K562 (cell line): ENCODE data around the gene STPG2. TPM values are rescaled to one million over a fixed set of nuclear protein-coding genes. Genes with fewer than 3 reads are reported as not detected.

Experiments
- ATAC-seq: fragments of 200-7000 bp; cut with Tn5 transposase; 3 replicates; pipeline ENCODE4 v1.9.1; 2020; ENCODE audit warnings: moderate library complexity
- BruUV-seq: library from RNA; stranded (reverse); fragments of 400-500 nt; replicated peaks from 2 replicates; lab custom pipeline; 2021; lab: Mats Ljungman, UMichigan
- CTCF ChIA-PET: fragments of 300-600 bp; formaldehyde crosslinking; extraction: SDS; loops from one replicate; lab custom pipeline; 2021; ENCODE audit warnings: low intra/inter-chr PET ratio; lab: Yijun Ruan, JAX
- POLR2A ChIA-PET: fragments of 300-600, 350-650 bp; sonication (Branson Sonifier 250); formaldehyde crosslinking; extraction: SDS; loops from one replicate; lab custom pipeline; 2021; ENCODE audit warnings: antibody characterized with exemption, inconsistent platforms; lab: Yijun Ruan, JAX
- DNase-seq, 4 experiments: peaks; one replicate each; pipeline versions ENCODE4 v3.0.0 to v3.0.0-alpha.2; 2011 to 2018; ENCODE audit warnings: low spot score in 3 of 4, mixed read lengths in 3 of 4; ENCODE audit errors: extremely low read depth in 1 of 4
- FAIRE-seq: peaks from 2 replicates; lab custom pipeline; 2011; peaks lifted over from hg19 to GRCh38; lab: Jason Lieb, UNC
- H2AFZ ChIP-seq: 2 replicates; pipeline ENCODE4 v1.6.0; 2011; ENCODE audit warnings: low read depth, low read length, control low read depth, inconsistent platforms
- H3K27ac ChIP-seq: fragments of 200-600 bp; 3 replicates; pipeline ENCODE4 v1.8.0; 2011; ENCODE audit warnings: low read depth, mild to moderate bottlenecking, control low read depth, inconsistent platforms, low read length, moderate library complexity, mixed read lengths; ENCODE audit errors: extremely low read depth
- H3K27me3 ChIP-seq, 2 experiments: fragments of 300-600 bp in 1 of 2; 2 replicates in 1 of 2; 3 replicates in 1 of 2; pipeline versions ENCODE4 v1.6.0 to v1.8.0; 2011; ENCODE audit warnings: inconsistent platforms in 2 of 2, low read length in 2 of 2, mild to moderate bottlenecking in 1 of 2, mixed read lengths in 1 of 2, moderate library complexity in 1 of 2; ENCODE audit not compliant: control insufficient read depth in 2 of 2, insufficient read depth in 2 of 2
- H3K36me3 ChIP-seq: fragments of 300-600 bp; 3 replicates; pipeline ENCODE4 v1.8.0; 2011; ENCODE audit warnings: mild to moderate bottlenecking, low read length, inconsistent platforms; ENCODE audit not compliant: control insufficient read depth, insufficient read depth
- H3K4me1 ChIP-seq, 2 experiments: fragments of 200-600 bp in 1 of 2; replicated peaks in 1 of 2; 2 replicates in 1 of 2; 3 replicates in 1 of 2; pipeline versions ENCODE4 v1.5.1 to v1.8.0; 2011; ENCODE audit warnings: inconsistent platforms in 2 of 2, low read length in 2 of 2, mild to moderate bottlenecking in 1 of 2, mixed read lengths in 1 of 2, moderate library complexity in 1 of 2; ENCODE audit not compliant: control insufficient read depth in 2 of 2, insufficient read depth in 2 of 2
- H3K4me2 ChIP-seq: 2 replicates; pipeline ENCODE4 v1.6.1; 2011; ENCODE audit warnings: low read length, control low read depth, inconsistent platforms, mixed read lengths; ENCODE audit not compliant: insufficient read depth
- H3K4me3 ChIP-seq: fragments of 200-600 bp; sonication (generic), shearing (Covaris generic); 2 replicates; pipeline ENCODE4 v1.5.1; 2016; ENCODE audit warnings: control low read depth, inconsistent platforms
- H3K79me2 ChIP-seq: fragments of 200-600 bp; 3 replicates; pipeline ENCODE4 v1.8.0; 2011; ENCODE audit warnings: low read length, inconsistent platforms; ENCODE audit not compliant: control insufficient read depth, insufficient read depth
- H3K9ac ChIP-seq, 2 experiments: 2 replicates each; pipeline versions ENCODE4 v1.6.0 to v1.6.1; 2011; ENCODE audit warnings: low read depth in 2 of 2, low read length in 2 of 2, control low read depth in 1 of 2, inconsistent platforms in 1 of 2, mild to moderate bottlenecking in 1 of 2, mixed read lengths in 1 of 2; ENCODE audit not compliant: insufficient read depth in 1 of 2
- H3K9me1 ChIP-seq: one replicate; pipeline ENCODE4 v1.6.0; 2011; ENCODE audit warnings: inconsistent platforms, mild to moderate bottlenecking, low read length, moderate library complexity; ENCODE audit not compliant: control insufficient read depth, insufficient read depth
- H3K9me3 ChIP-seq: replicated peaks from 2 replicates; pipeline ENCODE4 v1.5.1; 2011; ENCODE audit warnings: low read depth, low read length, inconsistent platforms; ENCODE audit not compliant: control insufficient read depth, insufficient read depth
- H4K20me1 ChIP-seq: replicated peaks from 2 replicates; pipeline ENCODE4 v1.6.1; 2011; ENCODE audit warnings: low read length, inconsistent platforms, mixed read lengths; ENCODE audit not compliant: control insufficient read depth, insufficient read depth
- CEBPG ChIP-seq, 3 experiments: fragments of 200-800 bp in 1 of 3; sonication (Bioruptor generic) in 1 of 3; sonication (generic) in 1 of 3; formaldehyde crosslinking in 1 of 3; IDR thresholded peaks in 2 of 3; conservative IDR thresholded peaks in 1 of 3; 2 replicates each; pipeline versions ENCODE4 v1.6.1 to v1.8.0; 2016 to 2022; ENCODE audit warnings: missing compliant biosample characterization in 2 of 3, missing genetic modification characterization in 2 of 3, mild to moderate bottlenecking in 1 of 3, missing genetic modification reagents in 1 of 3
- E2F6 ChIP-seq, 2 experiments: IDR thresholded peaks; 2 replicates each; pipeline ENCODE4 v1.6.1; 2011; ENCODE audit warnings: borderline replicate concordance in 1 of 2, control low read depth in 1 of 2, low read depth in 1 of 2, low read length in 1 of 2, mild to moderate bottlenecking in 1 of 2, mixed read lengths in 1 of 2, moderate library complexity in 1 of 2; ENCODE audit not compliant: insufficient read depth in 1 of 2, insufficient read length in 1 of 2, poor library complexity in 1 of 2, severe bottlenecking in 1 of 2; ENCODE audit errors: extremely low read depth in 1 of 2
- EHMT2 ChIP-seq: fragments of 450-650 bp; IDR thresholded peaks from 2 replicates; pipeline ENCODE4 v1.6.1; 2018; ENCODE audit warnings: antibody characterized with exemption
- FOXA3 ChIP-seq, 2 experiments: fragments of 450-650 bp in 1 of 2; sonication (generic) in 1 of 2; formaldehyde crosslinking; IDR thresholded peaks in 1 of 2; conservative IDR thresholded peaks in 1 of 2; 2 replicates each; pipeline versions ENCODE4 v1.4.0 to v1.8.0; 2020 to 2022; ENCODE audit warnings: mild to moderate bottlenecking in 2 of 2, missing genetic modification reagents in 1 of 2
- PHTF2 ChIP-seq: fragments of 250-450 bp; sonication (Bioruptor Pico); IDR thresholded peaks from 2 replicates; pipeline ENCODE4 v1.5.0; 2021; ENCODE audit warnings: mild to moderate bottlenecking
- POLR2B ChIP-seq: fragments of 450-650 bp; IDR thresholded peaks from 2 replicates; pipeline ENCODE4 v1.6.1; 2018; ENCODE audit warnings: low read depth; ENCODE audit not compliant: partially characterized antibody
- POLR2H ChIP-seq: IDR thresholded peaks from 2 replicates; pipeline ENCODE4 v1.6.1; 2016; ENCODE audit warnings: missing genetic modification characterization, low read depth, mild to moderate bottlenecking, control low read depth, missing compliant biosample characterization, moderate library complexity
- RBM14 ChIP-seq: fragments of 200-400 bp; formaldehyde crosslinking; IDR thresholded peaks from 2 replicates; pipeline ENCODE4 v1.6.1; 2018; ENCODE audit warnings: low read depth, mild to moderate bottlenecking, low read length, moderate library complexity, borderline replicate concordance; ENCODE audit not compliant: insufficient read depth
- SAFB2 ChIP-seq: fragments of 200-400 bp; formaldehyde crosslinking; IDR thresholded peaks from 2 replicates; pipeline ENCODE4 v1.6.1; 2018; ENCODE audit warnings: borderline replicate concordance, low read length, low read depth, moderate library complexity; ENCODE audit not compliant: severe bottlenecking
- YY1 ChIP-seq, 3 experiments: IDR thresholded peaks; 2 replicates each; pipeline ENCODE4 v1.6.1; 2011; ENCODE audit warnings: low read length in 2 of 3, mild to moderate bottlenecking in 2 of 3, moderate library complexity in 2 of 3, borderline replicate concordance in 1 of 3, control low read depth in 1 of 3, low read depth in 1 of 3; ENCODE audit not compliant: insufficient read depth in 3 of 3, insufficient replicate concordance in 2 of 3, control insufficient read depth in 1 of 3, insufficient read length in 1 of 3; ENCODE audit errors: extremely low read depth in 1 of 3
- ZBTB8A ChIP-seq: fragments of 450-650 bp; IDR thresholded peaks from 2 replicates; pipeline ENCODE4 v1.6.1; 2018; ENCODE audit warnings: mild to moderate bottlenecking, moderate library complexity; ENCODE audit not compliant: partially characterized antibody
- ZNF134 ChIP-seq: fragments of 250-450 bp; sonication (Bioruptor Pico); conservative IDR thresholded peaks from 2 replicates; pipeline ENCODE4 v1.4.0; 2020
- ZNF143 ChIP-seq: sonication (generic); formaldehyde crosslinking; IDR thresholded peaks from 2 replicates; pipeline ENCODE4 v1.9.0; 2022; ENCODE audit warnings: mild to moderate bottlenecking, missing genetic modification reagents
- ZNF224 ChIP-seq: sonication (generic); formaldehyde crosslinking; IDR thresholded peaks from 2 replicates; pipeline ENCODE4 v1.8.0; 2022; ENCODE audit warnings: mild to moderate bottlenecking, missing genetic modification reagents
- ZSCAN29 ChIP-seq: fragments of 450-650 bp; IDR thresholded peaks from 2 replicates; pipeline ENCODE4 v1.6.1; 2017
- WGBS: fragments of 100-300 bp; shearing (Covaris generic); methylation state at CpG from one replicate; pipeline ENCODE4 v1.1.6; 2016; ENCODE audit warnings: low coverage, mixed read lengths; ENCODE audit not compliant: insufficient coverage; ENCODE audit errors: missing lambda C conversion rate; 5-methylcytosine and 5-hydroxymethylcytosine counted together
- in situ Hi-C: fragments of 300-500 bp; cut with MboI; formaldehyde crosslinking; loops from 4 replicates; pipeline ENCODE4 v1.15.0; 2018; ENCODE audit warnings: inconsistent platforms, mixed read lengths
- intact Hi-C: fragments of 100-400 bp; cut with micrococcal nuclease; formaldehyde crosslinking; loops from 2 replicates; pipeline ENCODE4 v1.14.2; 2022
- polyA plus RNA-seq, 8 experiments: library from polyadenylated mRNA; depleted of rRNA in 4 of 8; stranded (reverse) in 5 of 8; unstranded in 3 of 8; fragments of >200 nt; fragmentation: Nextera tagmentation in 2 of 8; fragmentation: Illumina TruSeq in 1 of 8; extraction: Ambion mirVana in 2 of 8; extraction: Trizol in 1 of 8; gene quantifications; 2 replicates each; pipeline versions ENCODE4 v1.2.1 to v1.2.3, GENCODE V29; 2011 to 2014; ENCODE audit warnings: inconsistent platforms in 1 of 8, missing spikeins in 1 of 8
- total RNA-seq, 7 experiments: library from RNA; depleted of rRNA in 6 of 7; stranded (reverse); fragments of >200 nt in 6 of 7; fragmentation: Illumina TruSeq in 2 of 7; extraction: Trizol in 2 of 7; gene quantifications; 2 replicates each; pipeline versions ENCODE4 v1.2.1 to v1.2.3, GENCODE V29; 2011 to 2021; ENCODE audit warnings: low replicate concordance in 1 of 7
- TF ChIP-seq, protein P1 (sequence below): fragments of 200-800 bp; sonication (Bioruptor generic); IDR thresholded peaks from 2 replicates; pipeline ENCODE4 v1.6.1; 2017; ENCODE audit warnings: missing genetic modification characterization, missing compliant biosample characterization
- TF ChIP-seq, protein P2 (sequence below): IDR thresholded peaks from 3 replicates; pipeline ENCODE4 v1.6.1; 2011; ENCODE audit warnings: borderline replicate concordance, mild to moderate bottlenecking; ENCODE audit not compliant: insufficient read length, insufficient read depth

The STPG2 gene
- total and polyA plus RNA-seq, 9 of the 15 experiments (the other 6 are each of a cell fraction or from before 2014, with no cell fraction given): not detected

DNA sequence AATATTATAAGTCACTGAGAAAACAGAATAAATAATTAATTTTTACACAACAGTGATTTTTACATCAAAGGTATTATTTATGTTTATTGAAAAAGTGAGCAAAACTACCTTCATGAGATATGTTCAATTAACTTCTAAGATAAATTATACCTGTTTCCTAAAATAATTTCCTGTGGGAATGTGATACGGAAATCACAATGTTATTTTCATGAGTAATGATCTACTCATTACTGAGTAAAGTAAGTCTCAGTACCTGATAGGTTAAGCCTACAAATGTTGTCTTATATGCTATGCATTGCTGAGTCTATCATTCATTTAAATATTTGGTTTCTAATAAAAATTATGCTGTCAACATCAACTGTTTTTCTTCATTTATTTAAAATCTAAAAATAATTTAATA, 324.0 kb downstream of the STPG2 start:
- no TSS peak for BruUV-seq
- no peak overlapping the region for H3K27ac ChIP-seq
- ChIA-PET CTCF (no interaction called here), POLR2A (no interaction called here)
- H3K9ac ChIP-seq: no peak overlapping the region
- H2AFZ ChIP-seq: no peak overlapping the region
- no peak overlapping the region for H3K4me2 ChIP-seq
- intact Hi-C loops (no loop called here), in situ Hi-C loops (no loop called here)
- no peak for FAIRE-seq
- H3K79me2 ChIP-seq: no peaks in the 10 kb centered on the region
- no peaks in the 10 kb centered on the region for H3K9me1 ChIP-seq
- H3K4me1 ChIP-seq: no peaks in the 10 kb centered on the region
- no peak overlapping the region for H3K4me3 ChIP-seq
- H3K27me3 ChIP-seq: no peaks in the 10 kb centered on the region
- WGBS: 0% methylated on average over 1 of the region's 1 CpG
- DNase-seq: no peak
- H4K20me1 ChIP-seq: no peaks in the 10 kb centered on the region
- ATAC-seq: no peak
- no peaks in the 10 kb centered on the region for H3K9me3 ChIP-seq
- H3K36me3 ChIP-seq: no peaks in the 10 kb centered on the region
- TF ChIP-seq, protein P1, sequence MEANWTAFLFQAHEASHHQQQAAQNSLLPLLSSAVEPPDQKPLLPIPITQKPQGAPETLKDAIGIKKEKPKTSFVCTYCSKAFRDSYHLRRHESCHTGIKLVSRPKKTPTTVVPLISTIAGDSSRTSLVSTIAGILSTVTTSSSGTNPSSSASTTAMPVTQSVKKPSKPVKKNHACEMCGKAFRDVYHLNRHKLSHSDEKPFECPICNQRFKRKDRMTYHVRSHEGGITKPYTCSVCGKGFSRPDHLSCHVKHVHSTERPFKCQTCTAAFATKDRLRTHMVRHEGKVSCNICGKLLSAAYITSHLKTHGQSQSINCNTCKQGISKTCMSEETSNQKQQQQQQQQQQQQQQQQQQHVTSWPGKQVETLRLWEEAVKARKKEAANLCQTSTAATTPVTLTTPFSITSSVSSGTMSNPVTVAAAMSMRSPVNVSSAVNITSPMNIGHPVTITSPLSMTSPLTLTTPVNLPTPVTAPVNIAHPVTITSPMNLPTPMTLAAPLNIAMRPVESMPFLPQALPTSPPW (CRISPR knock-in tag): no peak
- TF ChIP-seq YY1 (IDR thresholded peaks at IDR 0.05; ENCODE audit: borderline replicate concordance in 1 of 3, control insufficient read depth in 1 of 3, extremely low read depth in 1 of 3, insufficient read depth in 3 of 3, insufficient read length in 1 of 3, insufficient replicate concordance in 2 of 3, low read depth in 1 of 3, low read length in 2 of 3) (no peak), E2F6 (IDR thresholded peaks at IDR 0.05; ENCODE audit: borderline replicate concordance in 1 of 2, extremely low read depth in 1 of 2, insufficient read depth in 1 of 2, insufficient read length in 1 of 2, low read depth in 1 of 2, low read length in 1 of 2, poor library complexity in 1 of 2, severe bottlenecking in 1 of 2) (no peak), POLR2H (tag) (no peak), PHTF2 (no peak), ZNF224 (CRISPR knock-in tag) (no peak), FOXA3 (CRISPR knock-in tag; conservative IDR thresholded peaks at IDR 0.05 in 1 of 2, IDR thresholded peaks at IDR 0.05 in 1 of 2) (no peak), ZNF143 (no peak), SAFB2 (no peak), CEBPG (CRISPR knock-in tag; IDR thresholded peaks at IDR 0.05) (no peak), CEBPG (tag; conservative IDR thresholded peaks at IDR 0.05 in 1 of 2, IDR thresholded peaks at IDR 0.05 in 1 of 2) (no peak), POLR2B (no peak), ZSCAN29 (no peak), EHMT2 (no peak), RBM14 (no peak), ZNF134 (CRISPR knock-in tag) (no peak), ZBTB8A (no peak)
- TF ChIP-seq, protein P2, sequence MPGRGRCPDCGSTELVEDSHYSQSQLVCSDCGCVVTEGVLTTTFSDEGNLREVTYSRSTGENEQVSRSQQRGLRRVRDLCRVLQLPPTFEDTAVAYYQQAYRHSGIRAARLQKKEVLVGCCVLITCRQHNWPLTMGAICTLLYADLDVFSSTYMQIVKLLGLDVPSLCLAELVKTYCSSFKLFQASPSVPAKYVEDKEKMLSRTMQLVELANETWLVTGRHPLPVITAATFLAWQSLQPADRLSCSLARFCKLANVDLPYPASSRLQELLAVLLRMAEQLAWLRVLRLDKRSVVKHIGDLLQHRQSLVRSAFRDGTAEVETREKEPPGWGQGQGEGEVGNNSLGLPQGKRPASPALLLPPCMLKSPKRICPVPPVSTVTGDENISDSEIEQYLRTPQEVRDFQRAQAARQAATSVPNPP: no peak
